GM12865 (cell line): ENCODE measurements around the gene PACSIN3.

ENCODE experiments used
- DNase-seq: peaks from one replicate; pipeline ENCODE4 v3.0.0; 2010; ENCODE audit warnings: low read depth
- H3K4me3 ChIP-seq: 2 replicates; pipeline ENCODE4 v1.5.1; 2011; ENCODE audit warnings: mild to moderate bottlenecking, low read depth, low read length, control low read depth
- TF ChIP-seq, protein P1 (sequence below): IDR thresholded peaks from 2 replicates; pipeline ENCODE4 v1.5.1; 2011; ENCODE audit warnings: low read length, control low read depth, low read depth, inconsistent platforms; ENCODE audit not compliant: insufficient read depth; ENCODE audit errors: missing control alignments

Gene PACSIN3

GRCh38 chr11:47176328-47177228, 9.7 kb downstream of the PACSIN3 start, which contains the start of gene ARFGAP2:
Gene ARFGAP2, minus strand, starts transcription at chr11:47176879. Its CDS starts 26 bp downstream, at chr11:47176853.
- peak within 1 kb of the TSS; percentile 87 for H3K4me3 ChIP-seq
- DNase-seq = peak; percentile 98
- TF ChIP-seq, protein P1, sequence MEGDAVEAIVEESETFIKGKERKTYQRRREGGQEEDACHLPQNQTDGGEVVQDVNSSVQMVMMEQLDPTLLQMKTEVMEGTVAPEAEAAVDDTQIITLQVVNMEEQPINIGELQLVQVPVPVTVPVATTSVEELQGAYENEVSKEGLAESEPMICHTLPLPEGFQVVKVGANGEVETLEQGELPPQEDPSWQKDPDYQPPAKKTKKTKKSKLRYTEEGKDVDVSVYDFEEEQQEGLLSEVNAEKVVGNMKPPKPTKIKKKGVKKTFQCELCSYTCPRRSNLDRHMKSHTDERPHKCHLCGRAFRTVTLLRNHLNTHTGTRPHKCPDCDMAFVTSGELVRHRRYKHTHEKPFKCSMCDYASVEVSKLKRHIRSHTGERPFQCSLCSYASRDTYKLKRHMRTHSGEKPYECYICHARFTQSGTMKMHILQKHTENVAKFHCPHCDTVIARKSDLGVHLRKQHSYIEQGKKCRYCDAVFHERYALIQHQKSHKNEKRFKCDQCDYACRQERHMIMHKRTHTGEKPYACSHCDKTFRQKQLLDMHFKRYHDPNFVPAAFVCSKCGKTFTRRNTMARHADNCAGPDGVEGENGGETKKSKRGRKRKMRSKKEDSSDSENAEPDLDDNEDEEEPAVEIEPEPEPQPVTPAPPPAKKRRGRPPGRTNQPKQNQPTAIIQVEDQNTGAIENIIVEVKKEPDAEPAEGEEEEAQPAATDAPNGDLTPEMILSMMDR = no peak

DNA sequence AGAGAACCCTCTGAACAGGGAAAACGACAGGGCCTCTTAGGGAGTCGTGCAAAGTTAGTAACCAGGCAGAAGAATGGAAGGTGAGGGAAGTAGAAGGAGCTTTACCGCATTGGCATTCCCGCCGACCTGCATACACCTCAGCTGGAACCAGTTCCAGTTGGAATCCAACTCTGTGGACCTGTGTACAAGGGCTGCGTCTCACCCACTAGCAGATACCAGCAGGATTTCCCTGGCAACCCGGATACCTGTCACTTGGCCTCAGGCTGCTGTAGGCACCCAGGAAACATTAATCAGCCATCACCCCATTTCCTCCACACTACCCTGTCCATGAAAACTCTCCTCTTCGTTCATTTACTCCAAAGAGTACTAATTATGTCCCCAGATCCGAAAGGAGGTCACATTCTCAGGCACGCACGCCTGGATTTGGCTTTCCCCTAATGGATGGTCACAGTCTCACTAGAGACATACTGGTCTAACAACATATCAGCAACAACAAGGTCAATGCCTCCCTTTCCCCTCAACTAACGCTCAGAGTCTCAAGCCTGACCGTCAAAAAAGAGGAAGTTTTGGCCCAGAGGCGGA, 10.4 kb downstream of the PACSIN3 start:
- H3K4me3 ChIP-seq = peak overlapping the region; percentile 69
- TF ChIP-seq, protein P1 = no peak
- DNase-seq = no peak

DNA sequence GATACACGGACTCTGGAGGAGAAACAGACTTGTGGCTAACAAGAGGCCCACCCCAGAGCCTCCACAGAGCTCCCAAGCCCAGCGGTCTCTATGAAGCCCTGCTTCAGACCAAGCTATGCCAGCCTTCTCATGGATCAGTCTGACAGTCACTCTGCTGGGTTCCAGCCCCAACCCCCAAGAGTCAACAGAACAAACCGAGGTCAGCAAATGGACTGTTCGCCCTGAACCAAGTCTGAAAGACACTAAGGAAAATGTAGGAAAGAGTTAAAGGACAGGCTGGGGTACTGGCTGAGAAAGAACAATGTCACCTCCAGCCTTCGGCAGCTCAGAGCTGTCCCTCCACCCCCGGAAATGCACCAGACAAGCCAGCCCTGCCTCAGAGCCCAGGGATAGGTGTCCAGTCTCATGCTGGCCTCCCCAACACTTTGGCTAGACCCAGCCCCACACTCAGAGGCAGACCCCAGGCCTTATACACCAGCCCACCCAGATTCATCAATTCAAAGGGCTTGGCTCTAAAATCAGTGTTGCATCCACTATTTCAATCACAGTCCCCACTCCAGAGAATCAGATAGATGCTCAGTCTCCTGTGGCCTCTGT, 13.4 kb downstream of the PACSIN3 start:
- DNase-seq = no peak
- no peak overlapping the region for H3K4me3 ChIP-seq
- TF ChIP-seq, protein P1 = no peak

DNA sequence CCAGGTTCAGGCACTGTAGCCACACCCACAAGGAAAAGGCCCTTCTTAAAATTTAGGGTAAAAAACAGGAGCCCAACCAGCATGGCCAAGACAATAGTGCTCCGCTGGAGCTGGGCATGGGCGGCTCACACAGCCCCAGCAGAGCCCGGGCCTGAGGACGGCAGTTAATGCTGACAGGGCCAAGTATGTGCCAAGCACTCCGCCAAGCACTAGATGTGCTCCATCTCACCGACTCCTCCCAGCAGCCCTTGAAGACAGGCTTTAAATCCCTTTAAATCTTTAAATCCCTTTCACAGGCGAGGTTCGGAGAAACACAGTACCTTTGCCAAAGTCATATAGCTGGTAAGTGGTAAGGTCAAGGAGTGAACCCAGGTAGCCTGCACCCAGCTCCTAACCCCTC, 14.4 kb downstream of the PACSIN3 start:
- TF ChIP-seq, protein P1 = no peak
- no peak overlapping the region for H3K4me3 ChIP-seq
- no peak for DNase-seq

GRCh38 chr11:47171061-47171838, 15.0 kb downstream of the PACSIN3 start:
- no peak overlapping the region for H3K4me3 ChIP-seq
- no peak for DNase-seq
- TF ChIP-seq, protein P1 = no peak

DNA sequence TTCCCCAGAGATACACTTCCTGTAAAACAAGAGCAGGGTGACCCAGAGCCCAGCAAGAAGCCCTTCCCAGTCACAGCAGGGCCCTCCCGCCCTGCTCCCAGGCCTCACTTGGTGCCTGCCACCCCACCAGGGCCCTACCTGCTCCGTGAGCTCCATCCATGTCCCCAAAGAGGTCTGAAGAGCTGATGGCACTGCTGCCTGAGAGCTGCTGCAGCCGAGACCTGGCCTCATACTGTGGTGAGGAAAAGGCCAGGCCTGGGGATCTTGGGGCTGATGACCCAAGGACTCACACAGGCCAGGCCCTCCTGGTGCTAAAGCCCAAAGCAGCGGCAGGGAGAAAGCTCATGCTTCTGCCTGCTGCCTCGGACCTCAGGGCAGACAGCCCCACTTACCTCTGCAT, 19.9 kb downstream of the PACSIN3 start:
- TF ChIP-seq, protein P1 = no peak
- no peak for DNase-seq
- no peak overlapping the region for H3K4me3 ChIP-seq
